GM12878 (cell line): ENCODE measurements around the gene DMXL1. TPM values are rescaled to one million over a fixed set of nuclear protein-coding genes. Genes with fewer than 3 reads are reported as not detected.

Source experiments
- CHD4 ChIP-seq: fragments of 200-600 bp; sonication (generic); IDR thresholded peaks from 2 replicates; pipeline ENCODE4 v1.6.1; 2016; ENCODE audit warnings: mild to moderate bottlenecking
- EZH2 ChIP-seq: IDR thresholded peaks from 2 replicates; pipeline ENCODE4 v1.6.1; 2012; ENCODE audit warnings: low read depth, mild to moderate bottlenecking, control low read depth, inconsistent platforms, low read length, borderline replicate concordance; ENCODE audit not compliant: control insufficient read depth
- FOS ChIP-seq: IDR thresholded peaks from 3 replicates; pipeline ENCODE4 v1.6.1; 2011; ENCODE audit warnings: borderline replicate concordance; ENCODE audit not compliant: insufficient read length; ENCODE audit errors: extremely low read depth
- FOXK2 ChIP-seq: fragments of 450-650 bp; IDR thresholded peaks from 2 replicates; pipeline ENCODE4 v1.6.1; 2017; ENCODE audit warnings: mild to moderate bottlenecking, moderate library complexity
- HCFC1 ChIP-seq: fragments of 150-350 bp; IDR thresholded peaks from 2 replicates; pipeline ENCODE4 v1.6.1; 2014; ENCODE audit warnings: low read length
- HDAC2 ChIP-seq: fragments of 200-600 bp; sonication (generic); IDR thresholded peaks from 2 replicates; pipeline ENCODE4 v1.6.1; 2017
- IRF3 ChIP-seq: fragments of 450-650 bp; IDR thresholded peaks from 2 replicates; pipeline ENCODE4 v1.6.1; 2014; ENCODE audit warnings: mild to moderate bottlenecking
- IRF4 ChIP-seq: IDR thresholded peaks from 2 replicates; pipeline ENCODE4 v1.6.1; 2011; ENCODE audit warnings: low read depth, low read length
- IRF5 ChIP-seq: fragments of 450-650 bp; IDR thresholded peaks from 2 replicates; pipeline ENCODE4 v1.6.1; 2017; ENCODE audit warnings: borderline replicate concordance
- MAX ChIP-seq: IDR thresholded peaks from 2 replicates; pipeline ENCODE4 v1.6.1; 2012; ENCODE audit warnings: low read depth, low read length, improper control_type of control experiment
- MEF2A ChIP-seq: IDR thresholded peaks from 2 replicates; pipeline ENCODE4 v1.6.1; 2011; ENCODE audit warnings: low read depth, mild to moderate bottlenecking, low read length, moderate library complexity; ENCODE audit not compliant: insufficient read depth
- MLLT1 ChIP-seq: fragments of 450-650 bp; IDR thresholded peaks from 2 replicates; pipeline ENCODE4 v1.6.1; 2016; ENCODE audit warnings: mild to moderate bottlenecking
- MYC ChIP-seq: IDR thresholded peaks from 2 replicates; pipeline ENCODE4 v1.6.1; 2011; ENCODE audit warnings: mild to moderate bottlenecking, low read length, moderate library complexity, inconsistent platforms; ENCODE audit not compliant: insufficient read depth, insufficient replicate concordance, insufficient read length, severe bottlenecking
- NFXL1 ChIP-seq: fragments of 450-650 bp; IDR thresholded peaks from 2 replicates; pipeline ENCODE4 v1.6.1; 2017; ENCODE audit warnings: antibody characterized with exemption, mild to moderate bottlenecking, borderline replicate concordance
- NR2F1 ChIP-seq: fragments of 450-650 bp; conservative IDR thresholded peaks from 2 replicates; pipeline ENCODE4 v1.6.1; 2017; ENCODE audit warnings: mild to moderate bottlenecking
- POLR2A ChIP-seq: IDR thresholded peaks from 2 replicates; pipeline ENCODE4 v1.6.1; 2011; ENCODE audit warnings: low read depth, mild to moderate bottlenecking, low read length
- RB1 ChIP-seq: fragments of 450-650 bp; formaldehyde crosslinking; IDR thresholded peaks from 2 replicates; pipeline ENCODE4 v1.6.1; 2017; ENCODE audit warnings: mild to moderate bottlenecking, borderline replicate concordance
- RELB ChIP-seq: fragments of 450-650 bp; IDR thresholded peaks from 2 replicates; pipeline ENCODE4 v1.6.1; 2017; ENCODE audit warnings: low read depth, mild to moderate bottlenecking, moderate library complexity
- SKIL ChIP-seq: fragments of 450-650 bp; IDR thresholded peaks from 2 replicates; pipeline ENCODE4 v1.6.1; 2017; ENCODE audit warnings: mild to moderate bottlenecking, low read depth, inconsistent platforms; ENCODE audit not compliant: poor library complexity, severe bottlenecking
- SP1 ChIP-seq: IDR thresholded peaks from one replicate; pipeline ENCODE4 v1.6.1; 2011; ENCODE audit warnings: low read depth, low read length
- SUPT20H ChIP-seq: IDR thresholded peaks from 2 replicates; pipeline ENCODE4 v1.6.1; 2011; ENCODE audit warnings: low read depth, mild to moderate bottlenecking, low read length, moderate library complexity, borderline replicate concordance; ENCODE audit not compliant: control insufficient read depth
- SUZ12 ChIP-seq: fragments of 200-600 bp; sonication (generic); IDR thresholded peaks from one replicate; pipeline ENCODE4 v1.6.1; 2018; ENCODE audit warnings: antibody characterized with exemption, mild to moderate bottlenecking; ENCODE audit not compliant: unreplicated experiment
- TCF12 ChIP-seq: IDR thresholded peaks from 2 replicates; pipeline ENCODE4 v1.6.1; 2011; ENCODE audit warnings: low read depth, mild to moderate bottlenecking, low read length
- TCF3 ChIP-seq: IDR thresholded peaks from 2 replicates; pipeline ENCODE4 v1.6.1; 2012; ENCODE audit warnings: low read depth, mild to moderate bottlenecking, low read length, borderline replicate concordance; ENCODE audit not compliant: insufficient read depth
- ZNF207 ChIP-seq: fragments of 450-650 bp; IDR thresholded peaks from 2 replicates; pipeline ENCODE4 v1.6.1; 2014; ENCODE audit warnings: antibody characterized with exemption, mild to moderate bottlenecking, borderline replicate concordance
- polyA plus RNA-seq, 11 experiments: library from polyadenylated mRNA; depleted of rRNA in 4 of 11; unstranded in 6 of 11; stranded (reverse) in 5 of 11; fragments of >200 nt; fragmentation: Nextera tagmentation in 4 of 11; fragmentation: Illumina TruSeq in 1 of 11; extraction: Ambion mirVana in 4 of 11; extraction: Trizol in 1 of 11; gene quantifications; 1 replicate in 1 of 11; 2 replicates in 10 of 11; pipeline versions ENCODE4 v1.2.1 to v1.2.3, GENCODE V29; 2011 to 2016; ENCODE audit warnings: inconsistent platforms in 2 of 11, missing spikeins in 2 of 11, low read depth in 1 of 11
- total RNA-seq, 4 experiments: library from RNA; depleted of rRNA in 3 of 4; stranded (reverse); fragments of >200 nt in 3 of 4; fragmentation: Illumina TruSeq in 1 of 4; extraction: Trizol in 1 of 4; gene quantifications; 2 replicates each; pipeline versions ENCODE4 v1.2.1 to v1.2.3, GENCODE V29; 2013 to 2021

Gene DMXL1
- total and polyA plus RNA-seq, 10 of the 15 experiments (the other 5 are each of a cell fraction or from before 2014, with no cell fraction given): 9.1 to 67.7 (median 34.1) TPM

GRCh38 chr5:119290161-119290569 is 219.3 kb downstream of the DMXL1 start (continued):
- TF ChIP-seq IRF5 (no peak), MAX (no peak), SKIL (no peak), FOXK2 (no peak), MEF2A (no peak), TCF12 (peak; percentile 88), EZH2 (no peak), IRF4 (peak; percentile 90), POLR2A (no peak), CHD4 (no peak), MYC (no peak), HDAC2 (no peak), HCFC1 (no peak), MLLT1 (no peak), SUPT20H (no peak), IRF3 (no peak), RB1 (no peak), NR2F1 (0 out of 2 replicates have a peak, but pooled peaks have one; percentile 15), TCF3 (peak; percentile 80; the same call in 1 of the 2 replicates), RELB (peak; percentile 77), NFXL1 (no peak), FOS (no peak), SP1 (no peak), ZNF207 (no peak), SUZ12 (no peak)
